Coronary artery (tissue), 2 donors: Measurements from ENCODE around the gene FUZ.

ENCODE experiments used
- DNase-seq: peaks from one replicate; pipeline ENCODE4 v3.0.0-alpha.2; 2017; ENCODE audit warnings: low spot score
- H3K27ac ChIP-seq, 2 donors: fragments of 200-600 bp; sonication (generic); one replicate each; pipeline ENCODE4 v1.5.1; 2016 to 2019
- H3K4me3 ChIP-seq: fragments of 200-600 bp; sonication (generic); 2 replicates; pipeline ENCODE4 v1.5.1; 2016; ENCODE audit warnings: mild to moderate bottlenecking, moderate library complexity
- CTCF ChIP-seq: fragments of 200-600 bp; sonication (generic); IDR thresholded peaks from one replicate; pipeline ENCODE4 v1.5.1; 2019; ENCODE audit warnings: antibody characterized with exemption

FUZ gene

DNA sequence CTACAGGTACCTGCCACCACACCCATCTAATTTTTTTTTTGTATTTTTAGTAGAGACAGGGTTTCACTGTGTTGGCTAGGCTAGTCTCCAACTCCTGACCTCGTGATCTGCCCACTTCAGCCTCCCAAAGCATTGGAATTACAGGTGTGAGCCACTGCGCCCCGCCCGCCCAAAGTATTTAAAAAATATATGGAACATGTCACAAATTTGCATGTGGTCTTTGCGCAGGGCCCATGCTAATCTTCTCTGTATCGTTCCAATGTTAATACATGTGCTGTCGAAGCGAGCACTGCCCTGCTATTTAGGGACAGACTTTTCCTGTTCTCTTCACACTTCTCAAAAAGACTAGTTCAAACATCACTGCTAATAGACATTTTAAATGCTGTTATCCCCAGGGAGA is 48.8 kb downstream of the FUZ start:
- peak overlapping the region in 1 of 2 donors; percentile 3 for H3K27ac ChIP-seq
- no peak overlapping the region for H3K4me3 ChIP-seq
- no peak for TF ChIP-seq CTCF
- DNase-seq, result no peak

- peak within 1 kb of the TSS in 1 of 2 donors; percentile 81 for H3K27ac ChIP-seq
- TF ChIP-seq CTCF, result no peak
- DNase-seq, result no peak
- no peak within 1 kb of the TSS for H3K4me3 ChIP-seq
Observed at GRCh38 chr19:49763230-49763629, 49.9 kb downstream of the FUZ start, which contains the start of gene TSKS. Gene TSKS (minus strand): TSS chr19:49763306. CDS start chr19:49763247, 59 bp downstream.

DNA sequence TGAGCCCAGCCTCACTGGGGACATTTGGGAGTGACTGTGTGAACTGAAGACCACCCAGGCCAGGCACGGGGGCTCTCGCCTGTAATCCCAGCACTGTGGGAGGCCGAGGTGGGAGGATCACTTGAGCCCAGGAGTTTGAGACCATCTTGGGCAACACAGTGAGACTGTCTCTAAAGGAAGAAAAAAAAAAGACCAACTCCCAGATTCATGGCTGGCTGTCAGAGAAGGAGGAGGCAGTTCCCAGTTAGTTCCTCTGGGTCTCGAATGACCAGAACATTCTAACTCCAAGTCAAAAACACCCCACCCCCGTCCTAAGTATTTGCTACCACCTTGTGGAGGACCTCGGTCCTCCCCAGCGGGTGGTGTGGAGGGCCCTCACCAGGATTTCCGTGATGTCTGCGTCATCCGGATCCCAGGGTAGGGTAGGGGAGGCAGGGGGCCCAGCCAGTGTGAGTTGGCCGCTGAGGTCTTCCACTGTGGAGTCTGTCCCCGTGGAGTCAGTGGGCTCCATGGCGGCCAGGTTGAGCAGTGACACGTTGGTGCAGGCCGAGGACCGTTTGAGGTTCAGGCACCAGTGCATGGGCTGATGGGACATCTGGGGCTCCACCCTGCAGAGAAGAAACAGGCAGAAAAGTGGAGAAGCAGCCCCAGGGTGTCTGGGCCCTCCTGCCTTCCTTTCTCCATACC is 51.3 kb downstream of the FUZ start:
- no peak overlapping the region for H3K4me3 ChIP-seq
- TF ChIP-seq CTCF, result no peak
- DNase-seq, result no peak
- peak overlapping the region in 1 of 2 donors; percentile 81 for H3K27ac ChIP-seq

GRCh38 chr19:49761249-49761624 is 51.9 kb downstream of the FUZ start:
- TF ChIP-seq CTCF, result no peak
- Histone ChIP-seq H3K27ac (peak overlapping the region in 1 of 2 donors; percentile 81), H3K4me3 (no peak overlapping the region)
- DNase-seq, result no peak

GRCh38 chr19:49758292-49758691 is 54.8 kb downstream of the FUZ start:
- TF ChIP-seq CTCF, result no peak
- H3K27ac ChIP-seq, result no peak overlapping the region

More at GRCh38 chr19:49758292-49758691, 54.8 kb downstream of the FUZ start:
- no peak for DNase-seq
- no peak overlapping the region for H3K4me3 ChIP-seq
